ENCODE data around the gene MAPT.

MAPT gene

GRCh38 chr17:45848405-45848804, 45.9 kb upstream of the MAPT start:
- H3K4me3 ChIP-seq (ENCODE audit: low read depth in 1 of 2, low read length in 2 of 2), result no peak overlapping the region
- no peak overlapping the region for H3K27ac ChIP-seq (ENCODE audit: low read length)
- no peaks in the 10 kb centered on the region for H3K36me3 ChIP-seq (ENCODE audit: insufficient read depth, low read length)
- H3K9ac ChIP-seq (ENCODE audit: low read depth, low read length), result no peak overlapping the region
- H4K20me1 ChIP-seq (ENCODE audit: insufficient read depth, low read length), result peaks cover 11% of the 10 kb centered on the region
- H3K4me2 ChIP-seq (ENCODE audit: insufficient read depth, low read length), result no peak overlapping the region
- H2AFZ ChIP-seq (ENCODE audit: low read depth, low read length), result no peak overlapping the region
- H3K79me2 ChIP-seq (ENCODE audit: insufficient read depth, low read length), result no peaks in the 10 kb centered on the region
- H3K9me3 ChIP-seq (ENCODE audit: insufficient read depth, low read length, severe bottlenecking), result no peaks in the 10 kb centered on the region
- TF ChIP-seq CTCF (IDR thresholded peaks at IDR 0.05; ENCODE audit: borderline replicate concordance, extremely low read depth, low read length, poor library complexity, severe bottlenecking), result no peak
- TF ChIP-seq EZH2 (IDR thresholded peaks at IDR 0.05; ENCODE audit: borderline replicate concordance, low read depth, low read length, severe bottlenecking), result no peak
- peaks cover 14% of the 10 kb centered on the region for H3K27me3 ChIP-seq (ENCODE audit: insufficient read depth, low read length, poor library complexity)
- H3K4me1 ChIP-seq (ENCODE audit: insufficient read depth, low read length), result no peaks in the 10 kb centered on the region
- ATAC-seq (ENCODE audit: insufficient read depth, low read depth) (no peak), DNase-seq (no peak)

DNA sequence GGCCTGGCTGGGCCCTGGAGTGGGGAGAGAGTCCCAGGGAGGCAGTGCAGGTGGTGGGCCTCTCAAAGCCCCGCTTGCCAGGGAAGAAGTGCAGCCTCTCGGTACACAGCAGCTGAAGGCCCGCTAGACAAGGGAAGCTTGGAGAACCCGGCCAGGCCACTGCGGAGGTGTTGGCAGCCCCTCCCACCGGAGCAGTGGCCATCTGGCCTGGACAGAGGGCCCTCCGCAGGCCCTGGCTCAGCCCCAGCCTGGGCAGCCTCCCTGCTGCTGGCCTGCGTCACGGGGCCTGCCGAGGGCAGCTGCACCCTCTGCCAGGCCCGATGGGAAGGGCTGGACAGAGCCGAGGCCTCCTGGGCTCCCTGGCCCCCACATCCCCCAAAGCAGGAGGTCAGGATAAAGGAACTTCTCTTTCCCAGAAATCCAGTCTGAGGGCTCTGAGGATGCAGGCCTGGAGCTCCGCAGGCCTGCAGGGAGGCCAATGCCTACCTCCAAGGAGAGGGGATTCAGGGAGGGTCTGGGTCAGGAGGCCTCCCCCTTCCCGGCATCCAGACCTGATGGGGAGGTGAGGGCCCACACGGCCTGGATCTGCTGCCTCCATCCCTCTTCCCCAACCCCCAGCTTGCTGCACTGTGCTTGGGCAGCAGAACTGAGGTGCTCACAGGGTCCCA, 45.4 kb upstream of the MAPT start:
- H3K27ac ChIP-seq (ENCODE audit: low read length), result no peak overlapping the region
- H2AFZ ChIP-seq (ENCODE audit: low read depth, low read length), result no peak overlapping the region
- H3K4me3 ChIP-seq (ENCODE audit: low read depth in 1 of 2, low read length in 2 of 2), result no peak overlapping the region
- no peak overlapping the region for H3K4me2 ChIP-seq (ENCODE audit: insufficient read depth, low read length)
- peaks cover 11% of the 10 kb centered on the region for H4K20me1 ChIP-seq (ENCODE audit: insufficient read depth, low read length)
- no peaks in the 10 kb centered on the region for H3K79me2 ChIP-seq (ENCODE audit: insufficient read depth, low read length)
- no peaks in the 10 kb centered on the region for H3K9me3 ChIP-seq (ENCODE audit: insufficient read depth, low read length, severe bottlenecking)
- DNase-seq (no peak), ATAC-seq (ENCODE audit: insufficient read depth, low read depth) (no peak)
- no peaks in the 10 kb centered on the region for H3K36me3 ChIP-seq (ENCODE audit: insufficient read depth, low read length)
- no peaks in the 10 kb centered on the region for H3K4me1 ChIP-seq (ENCODE audit: insufficient read depth, low read length)
- TF ChIP-seq CTCF (IDR thresholded peaks at IDR 0.05; ENCODE audit: borderline replicate concordance, extremely low read depth, low read length, poor library complexity, severe bottlenecking) (no peak), EZH2 (IDR thresholded peaks at IDR 0.05; ENCODE audit: borderline replicate concordance, low read depth, low read length, severe bottlenecking) (no peak)
- H3K9ac ChIP-seq (ENCODE audit: low read depth, low read length), result no peak overlapping the region
- peaks cover 14% of the 10 kb centered on the region for H3K27me3 ChIP-seq (ENCODE audit: insufficient read depth, low read length, poor library complexity)

DNA sequence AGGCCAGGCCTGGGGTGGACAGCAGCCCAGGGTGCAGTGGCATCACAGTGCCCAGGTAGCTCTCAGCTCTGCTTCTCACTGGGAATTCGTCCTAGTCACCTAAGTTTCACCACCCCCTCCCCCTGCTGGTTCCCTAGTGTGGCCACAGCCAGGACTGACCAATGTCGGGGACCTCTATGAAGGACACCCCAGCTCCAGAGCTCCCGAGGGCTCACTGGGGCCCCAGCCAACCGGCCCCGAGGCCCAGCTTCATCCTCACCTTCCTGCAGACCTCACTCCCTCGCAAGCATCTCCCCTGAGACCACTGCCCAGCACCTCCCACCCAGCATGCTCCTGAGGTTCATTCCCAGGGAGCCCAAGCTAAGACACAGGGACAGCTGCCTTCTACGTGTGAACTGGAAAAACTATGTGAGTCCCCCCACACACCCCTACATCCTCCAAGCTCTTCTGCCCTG, 44.8 kb upstream of the MAPT start:
- ATAC-seq (ENCODE audit: insufficient read depth, low read depth) (no peak), DNase-seq (no peak)
- H3K4me3 ChIP-seq (ENCODE audit: low read depth in 1 of 2, low read length in 2 of 2), result no peak overlapping the region
- TF ChIP-seq EZH2 (IDR thresholded peaks at IDR 0.05; ENCODE audit: borderline replicate concordance, low read depth, low read length, severe bottlenecking) (no peak), CTCF (IDR thresholded peaks at IDR 0.05; ENCODE audit: borderline replicate concordance, extremely low read depth, low read length, poor library complexity, severe bottlenecking) (no peak)
- H3K4me1 ChIP-seq (ENCODE audit: insufficient read depth, low read length), result no peaks in the 10 kb centered on the region
- H3K27me3 ChIP-seq (ENCODE audit: insufficient read depth, low read length, poor library complexity), result peaks cover 14% of the 10 kb centered on the region
- H3K9ac ChIP-seq (ENCODE audit: low read depth, low read length), result no peak overlapping the region
- H3K4me2 ChIP-seq (ENCODE audit: insufficient read depth, low read length), result no peak overlapping the region
- no peaks in the 10 kb centered on the region for H3K79me2 ChIP-seq (ENCODE audit: insufficient read depth, low read length)
- no peaks in the 10 kb centered on the region for H3K36me3 ChIP-seq (ENCODE audit: insufficient read depth, low read length)
- no peak overlapping the region for H2AFZ ChIP-seq (ENCODE audit: low read depth, low read length)
- H3K9me3 ChIP-seq (ENCODE audit: insufficient read depth, low read length, severe bottlenecking), result no peaks in the 10 kb centered on the region
- H3K27ac ChIP-seq (ENCODE audit: low read length), result no peak overlapping the region
- peaks cover 11% of the 10 kb centered on the region for H4K20me1 ChIP-seq (ENCODE audit: insufficient read depth, low read length)
